ENCODE measurements around the gene ERI3.

The ERI3 gene

DNA sequence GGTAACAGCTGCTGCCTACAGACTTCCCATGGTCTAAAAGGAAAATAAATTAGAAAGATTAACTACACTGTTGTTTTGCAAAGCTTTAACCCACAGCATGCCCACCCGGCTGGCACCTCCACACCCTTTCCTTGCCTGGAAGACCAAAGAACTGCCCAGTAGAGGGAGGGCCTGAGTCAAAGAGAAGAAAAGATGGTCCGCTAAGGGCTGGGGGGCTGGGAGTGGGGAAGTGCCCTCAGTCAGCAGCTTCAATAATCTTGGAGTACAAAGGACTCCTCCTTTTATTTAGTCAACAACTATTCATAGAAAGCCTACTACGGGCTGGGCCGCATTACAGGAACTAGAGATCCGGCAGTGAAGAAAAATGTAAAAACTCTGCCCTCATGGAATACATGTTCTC is 40.6 kb downstream of the ERI3 start:
- DNase-seq: no peak

DNA sequence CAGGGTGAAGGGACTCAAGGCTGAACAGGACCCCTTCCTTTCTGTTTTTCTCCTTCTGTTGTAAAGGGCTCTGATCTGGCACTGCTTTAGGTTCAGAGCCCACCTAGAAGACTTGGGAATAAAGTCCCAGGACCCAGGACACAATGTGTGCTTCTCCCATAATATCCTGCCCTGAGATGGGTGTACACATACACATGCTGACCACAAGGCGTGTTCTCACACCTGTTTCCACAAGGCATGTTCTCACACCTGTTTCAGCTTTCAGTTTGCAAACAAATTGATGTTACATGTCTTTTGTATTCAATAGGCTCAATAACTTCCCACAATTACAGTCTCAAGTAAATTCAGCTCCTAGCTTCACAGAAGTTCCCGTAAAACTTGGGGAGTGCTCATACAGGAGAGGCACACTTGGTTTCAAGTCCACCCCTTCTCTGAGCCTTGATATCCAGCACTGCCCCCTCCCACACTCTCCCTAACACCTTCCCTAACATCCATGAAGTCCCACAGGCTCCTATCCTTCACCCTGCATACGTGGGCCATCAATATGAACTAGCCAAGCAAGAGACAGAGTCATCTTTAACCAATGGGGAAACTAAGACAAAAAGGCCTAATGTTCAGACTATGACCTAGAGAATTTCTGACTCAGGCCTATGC is 41.7 kb downstream of the ERI3 start:
- DNase-seq: no peak

DNA sequence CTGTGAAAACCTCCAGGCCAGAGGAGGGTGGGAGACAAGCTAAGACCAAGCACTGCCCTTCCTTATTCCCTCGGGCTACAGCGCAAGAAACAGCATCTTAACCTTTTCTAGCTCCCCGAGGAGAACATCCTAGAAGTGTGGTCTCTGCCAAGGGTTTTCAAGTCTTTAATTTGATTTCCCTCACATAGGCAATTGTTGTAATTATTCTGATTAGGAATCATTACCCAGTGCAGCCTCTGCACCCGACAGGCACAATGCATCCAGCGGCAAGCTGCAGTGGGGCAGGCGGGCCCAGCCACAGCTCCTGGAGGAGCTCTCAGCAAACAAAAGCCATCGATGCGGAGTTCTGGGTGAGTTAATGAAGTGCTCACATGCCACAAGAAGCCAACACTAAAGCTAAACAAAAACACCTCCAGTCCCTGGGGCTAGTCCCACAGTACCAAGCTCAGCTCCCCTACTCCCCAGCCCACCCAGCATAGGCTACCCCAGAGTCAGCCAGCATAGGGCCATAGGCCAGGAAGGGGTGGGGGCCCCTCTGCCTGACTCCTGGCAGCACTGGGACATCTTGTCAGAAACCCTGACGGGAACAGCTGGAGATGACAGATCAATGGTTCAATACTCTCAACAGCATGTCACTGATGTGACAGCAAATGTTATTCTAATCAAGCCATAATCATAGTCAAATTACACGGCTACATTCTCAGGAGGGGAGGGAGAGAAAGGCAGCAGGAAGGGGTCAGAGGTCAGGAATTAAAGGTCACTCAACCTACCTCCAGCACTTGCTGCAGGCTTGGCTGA is 42.5 kb downstream of the ERI3 start:
- peak; percentile 31 for DNase-seq

DNA sequence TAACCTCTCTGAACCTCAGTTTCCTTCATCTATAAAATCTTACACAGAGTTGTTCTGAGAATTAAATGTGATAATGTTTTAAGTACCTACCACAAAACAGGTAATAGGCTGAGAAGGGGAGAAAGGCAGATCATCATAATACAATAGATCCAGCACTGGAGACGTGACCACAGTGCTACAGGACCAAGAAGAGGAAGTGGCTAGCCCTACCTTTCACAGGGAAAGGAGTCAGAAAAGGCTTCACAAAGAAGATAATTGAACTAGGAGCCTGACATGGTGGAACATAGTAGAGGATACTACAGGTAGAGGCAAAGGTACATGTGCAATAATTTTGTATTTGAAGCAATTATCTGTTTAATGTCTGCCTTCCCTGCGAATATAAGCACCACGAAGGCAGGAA is 45.1 kb downstream of the ERI3 start:
- no peak for DNase-seq

DNA sequence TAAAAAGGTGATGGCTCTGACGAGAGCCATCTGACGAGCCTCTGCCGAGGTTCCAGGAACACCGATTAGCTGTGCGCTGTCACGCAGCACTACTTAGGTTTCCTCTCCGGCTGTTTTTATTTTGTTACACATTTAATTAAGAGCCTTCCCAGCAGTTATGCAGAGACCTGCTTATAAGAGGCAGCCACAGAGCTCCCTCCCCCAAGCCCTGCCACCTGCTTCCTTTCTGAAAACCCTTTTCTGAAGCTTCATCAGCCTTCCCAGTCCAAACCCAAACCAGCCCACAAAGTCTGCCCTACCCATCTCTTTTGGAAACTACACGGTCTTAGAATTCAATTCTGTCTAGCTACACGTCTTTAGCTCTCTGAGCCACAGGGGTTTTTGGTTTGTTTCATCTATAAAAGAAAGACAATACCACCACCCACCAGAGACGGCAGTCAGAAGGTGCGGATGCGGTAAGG is 49.1 kb downstream of the ERI3 start:
- peak; percentile 41 for DNase-seq

DNA sequence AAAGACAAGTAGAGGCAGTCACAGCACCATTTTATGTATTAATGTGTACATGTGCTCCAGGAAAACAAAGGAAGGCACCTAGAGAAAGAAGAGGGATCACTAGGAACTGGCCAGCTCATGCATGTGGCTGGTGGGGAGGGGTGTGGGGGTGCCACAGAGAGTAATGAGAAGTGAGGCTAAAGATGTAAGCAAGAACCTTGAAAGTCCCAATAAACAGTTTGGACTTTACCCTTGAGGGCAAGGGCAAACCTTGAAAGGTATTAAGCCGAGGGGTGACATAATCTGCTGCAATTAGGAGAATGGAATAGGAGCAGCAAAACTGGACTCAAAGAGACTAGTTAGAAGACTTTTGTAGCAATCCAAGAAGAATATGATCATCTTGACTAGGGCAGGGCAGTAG is 51.5 kb downstream of the ERI3 start:
- no peak for DNase-seq

DNA sequence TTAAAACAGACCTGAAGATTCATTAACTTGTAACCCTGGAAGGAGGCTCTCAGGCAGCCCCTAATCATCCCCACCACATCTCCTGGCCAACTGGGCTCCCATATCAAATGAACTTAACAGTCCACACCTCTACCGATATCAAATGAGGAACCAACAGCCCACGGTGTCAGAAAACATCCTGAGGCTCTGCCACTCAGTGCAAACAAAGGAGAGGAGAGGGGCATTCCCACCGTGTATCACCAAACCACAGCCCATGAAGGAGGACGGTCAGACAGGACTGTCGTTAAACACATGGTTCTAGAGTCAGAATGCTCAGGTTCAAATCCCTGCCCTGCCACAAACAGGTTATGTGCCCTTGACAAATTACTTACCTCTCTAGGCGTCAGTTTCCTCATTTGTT is 52.5 kb downstream of the ERI3 start:
- no peak for DNase-seq

DNA sequence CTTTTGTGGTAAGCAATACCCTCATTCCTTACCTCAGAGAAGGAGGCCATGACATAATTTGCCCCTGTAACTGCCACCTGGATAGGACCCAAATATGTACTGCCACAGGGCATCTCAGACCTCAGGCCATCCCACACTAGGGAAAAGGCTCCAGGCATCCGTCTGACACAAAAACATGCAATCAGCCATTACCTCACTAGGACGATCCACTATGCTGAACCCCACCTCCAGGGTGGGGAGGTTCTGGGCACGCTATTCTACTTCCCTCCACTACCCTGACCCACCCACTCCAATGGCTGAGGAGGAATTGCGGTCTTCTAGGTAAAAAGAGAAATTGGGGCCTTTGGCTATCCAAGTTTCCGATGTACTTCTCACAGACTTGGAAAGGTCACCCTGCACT is 53.6 kb downstream of the ERI3 start:
- no peak for DNase-seq

DNA sequence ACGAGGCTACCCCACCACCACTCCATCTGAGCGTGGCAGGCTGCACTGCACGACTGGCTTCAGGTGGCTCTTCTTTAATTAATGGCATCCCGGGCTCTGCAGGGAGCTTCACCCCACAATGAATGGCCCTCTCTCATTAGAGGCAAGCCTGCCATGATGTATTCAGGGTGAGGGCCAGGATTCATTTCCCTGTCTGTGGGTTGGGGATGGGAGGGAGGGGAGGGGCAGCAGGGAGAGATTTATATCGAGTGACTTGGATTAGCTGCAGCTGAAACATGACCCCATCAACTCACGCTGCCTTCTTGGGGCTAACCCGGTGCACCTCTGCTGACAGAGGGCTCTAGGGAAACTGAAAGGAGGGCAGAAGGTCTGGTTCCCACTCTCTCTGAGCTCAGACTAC is 54.2 kb downstream of the ERI3 start:
- DNase-seq: no peak

DNA sequence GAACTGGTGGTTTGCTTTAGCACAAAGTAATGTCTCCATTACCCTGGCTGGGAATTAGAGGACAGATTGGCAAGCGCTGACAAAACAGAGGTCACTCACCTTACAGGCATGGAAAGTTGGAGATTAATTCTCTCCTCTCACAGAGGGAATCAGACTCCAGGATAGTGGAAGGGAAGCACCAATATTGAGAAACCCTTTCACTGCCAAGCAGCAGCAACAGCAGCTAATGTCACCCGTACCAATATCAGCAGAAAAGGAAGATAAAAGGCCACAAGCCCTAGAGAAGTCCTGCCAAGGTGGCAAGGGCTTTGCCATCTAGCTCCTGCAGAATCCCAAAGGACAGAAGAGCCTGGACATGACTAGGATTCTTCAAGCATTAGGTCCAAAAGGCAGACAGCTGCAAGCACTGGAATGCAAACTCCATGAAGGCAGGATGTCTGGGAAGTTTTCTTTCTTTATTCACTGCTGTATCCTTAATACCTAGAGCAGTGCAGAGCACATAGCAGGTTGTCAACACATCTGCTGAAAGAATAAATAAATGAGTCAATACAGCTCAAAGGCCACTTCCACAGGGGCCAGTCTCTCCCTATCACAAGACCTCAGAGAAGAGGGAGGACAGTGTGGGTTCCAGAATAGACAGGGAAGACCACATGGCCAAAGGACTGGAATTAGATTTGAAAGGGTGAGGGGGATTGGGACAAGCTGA is 57.2 kb downstream of the ERI3 start:
- no peak for DNase-seq

DNA sequence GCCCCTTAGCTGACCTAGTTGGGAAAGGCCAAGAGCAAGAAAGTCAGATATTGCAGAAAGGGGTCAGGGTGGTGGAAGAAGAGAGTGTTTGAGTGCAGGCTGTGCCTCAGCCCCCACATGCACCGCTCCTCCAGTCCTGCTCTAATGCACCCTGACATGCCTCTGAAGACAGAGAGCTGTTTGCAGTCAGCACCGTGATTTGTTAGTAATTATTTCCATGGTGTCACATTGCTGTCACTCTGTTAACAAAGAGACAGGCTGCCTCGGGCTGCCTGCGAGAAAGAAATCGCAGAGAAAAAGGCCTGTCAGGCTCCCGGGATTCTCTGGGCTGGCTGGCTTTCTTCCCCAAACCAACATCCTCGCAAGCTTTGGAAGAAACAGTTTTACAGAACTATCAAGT is 58.3 kb downstream of the ERI3 start:
- DNase-seq: no peak

DNA sequence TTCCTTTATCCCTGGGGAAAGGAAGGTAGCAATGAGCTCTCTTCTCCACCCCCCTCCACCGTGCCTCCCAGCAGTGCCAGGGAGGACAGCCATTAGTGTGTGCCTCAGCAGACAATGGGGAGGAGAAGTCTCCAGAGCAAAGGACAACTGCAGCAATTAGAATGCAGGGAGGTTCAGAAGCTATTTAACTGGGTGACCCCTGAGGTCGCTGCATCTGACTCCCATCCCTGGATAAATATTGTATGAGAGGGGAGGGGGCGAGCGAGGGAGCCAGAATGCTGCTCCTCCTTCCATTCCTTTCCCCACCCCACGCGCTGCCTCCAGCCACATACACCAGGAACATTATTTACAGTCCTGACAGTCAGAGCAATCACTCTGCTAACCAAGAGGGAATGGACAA is 59.0 kb downstream of the ERI3 start:
- no peak for DNase-seq

DNA sequence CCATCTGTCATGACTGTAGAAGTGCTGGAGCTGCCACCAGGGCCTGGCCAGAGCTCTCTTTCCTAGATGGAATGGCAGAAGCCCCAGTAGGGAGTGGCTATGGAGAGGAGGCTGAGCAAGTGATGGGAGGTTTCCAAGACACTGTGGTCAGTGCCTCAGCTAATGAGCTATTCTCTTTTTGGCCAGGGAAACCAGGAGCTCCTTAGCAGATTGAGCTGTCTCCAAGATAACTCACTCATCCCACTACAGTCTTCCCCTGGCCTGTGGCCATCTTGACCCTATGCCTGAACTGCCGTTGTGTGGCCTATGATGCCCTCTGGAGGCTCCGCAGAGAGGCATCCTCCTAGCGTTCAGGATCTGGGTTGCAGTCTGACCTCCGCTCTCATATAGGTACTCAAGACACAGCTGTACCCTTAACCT is 60.5 kb downstream of the ERI3 start:
- DNase-seq: no peak

DNA sequence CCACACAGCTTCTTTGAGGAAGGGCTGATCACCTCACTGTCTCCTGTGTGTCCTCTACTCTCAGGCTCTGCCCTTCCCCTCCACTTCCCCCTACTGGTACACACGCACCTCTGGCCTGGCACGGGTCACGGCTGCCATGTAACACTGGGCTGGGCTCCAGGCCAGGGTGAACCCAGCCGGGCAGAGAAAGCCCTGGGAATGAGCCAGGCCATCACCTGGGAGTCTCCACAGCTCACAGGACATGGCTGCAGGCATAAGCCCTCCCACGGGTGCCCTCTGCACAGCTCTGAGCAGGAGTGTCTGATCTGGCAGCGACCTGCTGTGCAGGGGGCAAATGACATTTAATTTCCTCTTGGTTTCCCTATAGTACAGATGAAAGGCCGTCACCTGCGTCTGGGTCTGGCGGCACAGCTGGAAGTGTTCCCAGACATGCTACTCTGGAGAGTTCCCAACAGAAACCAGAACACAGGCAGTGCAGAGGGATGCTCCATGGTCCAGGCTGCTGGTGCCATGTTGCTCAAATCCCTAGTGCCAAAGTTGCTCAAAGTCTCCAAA is 61.2 kb downstream of the ERI3 start:
- DNase-seq: no peak

DNA sequence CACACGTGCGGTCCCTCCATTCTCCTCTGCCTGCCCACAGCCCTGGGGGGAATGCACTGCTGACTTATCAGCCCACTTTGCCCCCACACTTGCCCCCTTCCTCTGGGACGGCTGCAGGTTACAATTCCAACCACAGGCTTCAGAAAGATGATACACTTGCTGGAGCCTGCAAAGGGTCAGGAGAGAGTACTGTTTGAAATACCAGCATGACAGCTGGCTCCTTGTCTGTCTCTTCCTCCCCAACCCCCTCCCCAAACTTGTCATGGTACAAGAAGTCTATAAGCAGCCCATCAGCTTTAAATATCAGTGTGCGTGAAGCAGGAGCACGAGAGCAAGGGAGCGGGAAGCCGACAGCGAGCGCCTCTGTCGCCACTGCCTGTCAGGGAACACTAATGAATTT is 62.4 kb downstream of the ERI3 start:
- DNase-seq: no peak

DNA sequence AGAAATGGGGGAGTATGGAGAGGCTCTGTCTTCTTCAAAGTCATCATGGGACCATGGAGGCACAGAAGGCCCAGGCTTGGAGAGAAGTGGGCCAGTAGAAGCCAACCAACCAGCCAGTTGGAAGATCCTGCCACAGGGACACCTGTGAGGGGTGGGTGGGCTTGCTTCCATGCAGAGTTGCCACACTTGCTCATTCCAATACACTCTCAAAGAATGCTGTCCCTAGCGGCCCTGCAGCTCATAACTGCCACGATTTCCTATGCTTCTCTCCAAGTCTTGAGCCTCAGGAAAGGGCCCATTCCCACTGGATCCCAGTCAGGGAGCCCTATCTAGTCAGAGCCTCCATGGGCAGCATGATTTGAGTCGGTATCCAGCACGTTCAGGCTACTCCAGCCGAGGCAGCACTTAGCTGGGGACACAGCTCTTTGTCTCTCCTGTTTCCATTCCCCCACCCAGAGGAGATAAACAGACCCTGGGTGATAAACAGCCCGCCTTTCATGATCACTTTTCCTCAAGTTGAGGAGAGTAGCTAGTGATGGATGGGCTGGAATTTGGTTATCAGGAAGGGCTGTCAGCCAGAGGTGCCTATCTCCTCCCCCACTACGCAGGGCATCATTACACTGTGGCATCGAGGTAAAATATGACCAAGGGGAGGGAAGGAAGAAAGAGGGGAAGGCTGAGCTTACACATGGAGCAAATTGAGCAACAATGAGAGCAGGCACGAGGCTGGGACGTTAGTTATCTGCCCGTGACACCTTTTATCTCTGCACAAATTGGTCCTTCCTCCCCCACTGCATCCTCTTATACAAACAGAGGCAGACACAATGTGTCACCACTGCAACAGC is 64.6 kb downstream of the ERI3 start:
- no peak for DNase-seq

DNA sequence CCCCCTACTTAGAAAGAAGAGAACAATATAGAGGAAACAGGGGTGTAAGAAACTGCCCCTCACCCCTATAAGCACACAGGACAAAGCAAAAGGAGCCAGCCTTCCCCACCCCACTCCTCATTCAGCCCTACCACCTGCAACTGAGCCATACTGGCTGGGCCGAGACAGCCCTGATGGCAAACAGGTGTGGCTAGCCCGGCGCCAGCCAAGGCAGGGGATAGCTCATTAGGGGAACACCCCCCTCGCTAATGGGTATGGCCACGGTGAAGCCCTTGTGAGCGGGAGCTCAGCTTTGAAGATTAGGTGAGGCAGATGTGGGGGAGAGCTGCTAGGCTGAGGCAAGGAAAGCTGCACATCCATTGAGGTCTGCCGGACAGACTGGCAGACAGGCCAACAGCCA is 65.5 kb downstream of the ERI3 start:
- DNase-seq: peak; percentile 43

DNA sequence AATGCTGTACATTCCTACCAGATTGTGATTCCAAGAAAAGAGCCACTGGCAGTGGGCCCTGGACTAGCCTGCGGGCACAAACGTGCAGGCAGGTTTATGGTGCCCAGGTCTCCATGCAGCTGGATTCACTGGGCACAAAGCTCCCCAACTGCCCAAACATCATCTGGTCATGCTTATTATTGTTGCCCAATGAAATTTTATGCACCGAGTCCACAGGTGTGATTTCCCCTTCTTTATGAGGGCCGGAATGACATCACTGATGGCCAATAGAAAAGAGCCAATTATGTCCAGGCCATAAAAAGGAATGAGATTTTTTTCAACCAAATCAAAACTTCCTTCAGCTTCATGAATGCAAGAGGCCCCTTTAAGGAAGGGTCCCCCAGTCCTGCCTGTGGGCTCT is 66.2 kb downstream of the ERI3 start:
- DNase-seq: no peak

DNA sequence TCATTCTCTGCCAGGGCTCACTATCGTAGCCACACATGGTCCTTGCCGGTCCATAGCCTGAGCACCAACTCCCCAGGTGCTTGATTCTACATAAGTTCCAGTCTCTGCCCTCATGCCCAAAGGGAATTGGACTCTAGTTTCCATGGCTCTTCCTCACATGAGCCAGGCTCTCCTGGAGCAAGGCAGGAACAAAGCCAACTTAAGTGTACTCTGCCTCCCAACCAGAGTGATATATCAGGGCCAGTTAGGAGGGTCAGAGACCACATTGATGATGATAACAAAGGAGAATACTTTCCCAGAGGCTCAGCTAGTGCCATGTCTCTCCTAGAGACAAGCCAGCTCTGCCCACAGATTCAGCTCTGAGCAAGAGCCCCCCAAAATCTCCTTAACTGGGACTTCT is 70.9 kb downstream of the ERI3 start:
- no peak for DNase-seq

DNA sequence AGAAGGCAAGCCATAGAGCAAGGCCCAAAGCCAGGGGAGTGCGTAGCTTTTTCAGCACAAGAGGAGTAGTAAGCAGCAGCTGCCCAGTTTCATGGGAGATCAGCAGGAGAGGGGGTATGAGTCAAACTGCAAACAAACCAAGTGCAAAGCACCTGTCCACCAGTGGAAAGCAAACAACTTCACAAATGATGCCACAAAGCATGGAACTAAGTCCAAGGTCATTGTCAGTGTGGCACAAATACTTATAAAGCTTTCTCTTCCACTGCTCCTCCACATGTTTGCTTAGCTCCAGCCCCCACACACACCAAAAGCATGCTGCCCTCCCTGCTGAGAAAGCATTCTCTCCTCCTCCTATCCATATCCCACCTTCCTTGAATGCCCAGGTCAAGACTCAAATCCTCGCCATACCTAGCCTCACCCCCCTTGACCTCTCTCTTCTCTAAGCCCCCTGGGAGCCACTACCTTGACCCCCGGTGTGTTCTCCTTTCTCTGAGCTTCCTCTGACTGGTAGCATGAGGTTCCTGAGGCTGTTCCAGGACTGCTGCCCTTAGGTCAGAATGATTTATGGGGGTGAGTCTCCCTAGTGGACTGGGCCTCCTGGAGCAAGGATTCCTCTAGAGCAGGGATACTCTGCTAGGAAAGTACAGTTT is 71.4 kb downstream of the ERI3 start:
- DNase-seq: no peak

DNA sequence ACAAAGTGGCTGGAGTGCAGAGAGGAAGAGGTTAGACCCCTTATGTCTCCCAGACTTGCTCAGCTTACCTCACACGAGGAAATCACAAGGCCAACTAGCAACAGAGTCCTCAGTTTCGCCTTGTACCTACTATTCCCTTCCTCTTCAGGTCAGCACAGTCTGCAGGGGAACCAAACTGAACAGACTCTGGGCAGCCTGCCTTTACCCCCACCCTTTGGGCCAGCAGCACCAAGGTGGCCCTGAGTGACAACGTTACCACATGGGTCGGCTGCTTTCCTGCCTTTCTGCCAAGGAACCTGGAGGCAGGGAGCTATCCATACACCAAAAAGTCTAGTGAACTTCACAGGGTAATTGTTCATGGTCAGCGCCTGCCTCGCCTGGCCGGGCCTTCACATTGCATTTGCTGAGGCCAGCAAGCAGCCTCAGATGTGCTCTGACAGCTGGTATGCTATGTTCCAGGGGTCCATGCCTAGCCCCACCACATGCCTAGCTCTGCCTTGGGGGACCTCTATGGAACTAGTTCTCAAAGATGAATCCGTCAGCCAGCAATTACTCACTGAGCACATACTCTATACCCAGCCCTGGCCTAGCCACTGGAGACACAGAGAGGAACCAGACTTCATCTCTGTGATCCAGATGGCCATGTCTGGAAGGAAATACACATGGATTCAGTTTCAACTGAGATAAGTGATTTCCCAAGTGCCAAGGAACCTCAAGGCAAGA is 72.2 kb downstream of the ERI3 start:
- DNase-seq: no peak
